GM12801 (cell line): ENCODE results near the gene LRRC4C.

Source experiments
- CTCF ChIP-seq: IDR thresholded peaks from one replicate; pipeline ENCODE4 v1.5.1; 2011; ENCODE audit warnings: control low read depth; ENCODE audit not compliant: insufficient read length; ENCODE audit errors: extremely low read depth

Gene LRRC4C

GRCh38 chr11:41459465-41460401 is at the start of gene LRRC4C:
TSS of gene LRRC4C (minus strand) at chr11:41459652.
- no peak for TF ChIP-seq CTCF

- TF ChIP-seq CTCF: no peak
Measured at GRCh38 chr11:41508121-41508520, 48.7 kb upstream of the LRRC4C start.

GRCh38 chr11:41499429-41499828 is 40.0 kb upstream of the LRRC4C start:
- no peak for TF ChIP-seq CTCF

- TF ChIP-seq CTCF: no peak
Measured at GRCh38 chr11:41498726-41499125, 39.3 kb upstream of the LRRC4C start.

GRCh38 chr11:41497974-41498373 is 38.5 kb upstream of the LRRC4C start:
- no peak for TF ChIP-seq CTCF

- TF ChIP-seq CTCF: no peak
Measured at GRCh38 chr11:41494716-41495115, 35.3 kb upstream of the LRRC4C start.

- TF ChIP-seq CTCF: no peak
Measured at GRCh38 chr11:41486424-41486823, 27.0 kb upstream of the LRRC4C start.
